GM10248 (cell line): Measurements from ENCODE around the gene SYCN.

Source experiments
- CTCF ChIA-PET: fragments of 300-600 bp; sonication (Branson Sonifier 250); formaldehyde crosslinking; extraction: SDS; loops from one replicate; lab custom pipeline; 2021; ENCODE audit warnings: antibody characterized with exemption; lab: Yijun Ruan, JAX
- POLR2A ChIA-PET: fragments of 350-650 bp; sonication (Branson Sonifier 250); formaldehyde crosslinking; extraction: SDS; loops from one replicate; lab custom pipeline; 2020; ENCODE audit warnings: antibody characterized with exemption; lab: Yijun Ruan, JAX
- DNase-seq: peaks from one replicate; pipeline ENCODE4 v3.0.0; 2012; ENCODE audit errors: extremely low spot score
- TF ChIP-seq, protein P1 (sequence below): IDR thresholded peaks from 2 replicates; pipeline ENCODE4 v1.5.1; 2012; ENCODE audit warnings: mild to moderate bottlenecking, low read depth; ENCODE audit errors: extremely low read depth, missing control alignments, control extremely low read depth

Gene SYCN, protein sequence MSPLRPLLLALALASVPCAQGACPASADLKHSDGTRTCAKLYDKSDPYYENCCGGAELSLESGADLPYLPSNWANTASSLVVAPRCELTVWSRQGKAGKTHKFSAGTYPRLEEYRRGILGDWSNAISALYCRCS

DNA sequence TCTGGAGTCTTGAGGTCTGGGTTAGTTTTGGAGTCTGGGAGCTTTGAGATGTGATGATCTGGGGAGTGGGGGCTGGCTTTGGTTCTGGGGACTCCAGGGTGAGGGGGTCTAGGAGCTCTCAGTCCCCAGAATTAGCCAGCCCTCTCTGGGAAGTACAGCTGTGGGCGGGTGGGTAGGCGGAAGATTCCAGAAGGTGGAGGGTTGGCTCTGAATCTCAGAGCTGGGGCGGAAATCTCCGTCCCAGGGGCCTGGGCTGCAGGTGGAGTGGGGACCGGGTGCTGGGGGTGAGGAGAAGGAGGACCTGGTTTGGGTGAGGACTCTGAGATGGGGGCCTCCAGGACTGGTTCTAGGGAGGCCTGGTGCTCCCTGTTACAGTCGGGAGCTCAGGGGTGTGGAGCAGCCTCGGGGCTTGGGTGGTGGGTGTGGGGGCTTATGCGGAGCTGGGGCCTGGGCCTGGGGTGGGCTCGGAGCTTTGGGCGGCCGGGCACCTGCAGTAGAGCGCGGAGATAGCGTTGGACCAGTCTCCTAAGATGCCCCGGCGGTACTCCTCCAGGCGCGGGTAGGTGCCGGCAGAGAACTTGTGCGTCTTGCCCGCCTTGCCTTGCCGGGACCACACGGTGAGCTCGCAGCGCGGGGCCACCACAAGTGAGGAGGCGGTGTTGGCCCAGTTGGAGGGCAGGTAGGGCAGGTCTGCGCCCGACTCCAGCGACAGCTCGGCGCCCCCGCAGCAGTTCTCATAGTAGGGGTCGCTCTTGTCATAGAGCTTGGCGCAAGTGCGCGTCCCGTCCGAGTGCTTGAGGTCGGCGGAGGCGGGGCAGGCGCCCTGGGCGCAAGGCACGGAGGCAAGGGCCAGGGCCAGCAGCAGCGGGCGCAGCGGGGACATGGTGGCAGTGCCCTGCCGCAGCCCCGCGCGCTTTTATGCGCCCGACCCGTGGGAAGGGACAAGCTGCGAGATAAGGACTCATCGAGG is at the start of gene SYCN:
Gene SYCN, minus strand, starts transcription at position 892 of the 970 bp plus-strand sequence. Its CDS starts 9 bp downstream, at position 883.
- POLR2A ChIA-PET: no interaction called here

DNA sequence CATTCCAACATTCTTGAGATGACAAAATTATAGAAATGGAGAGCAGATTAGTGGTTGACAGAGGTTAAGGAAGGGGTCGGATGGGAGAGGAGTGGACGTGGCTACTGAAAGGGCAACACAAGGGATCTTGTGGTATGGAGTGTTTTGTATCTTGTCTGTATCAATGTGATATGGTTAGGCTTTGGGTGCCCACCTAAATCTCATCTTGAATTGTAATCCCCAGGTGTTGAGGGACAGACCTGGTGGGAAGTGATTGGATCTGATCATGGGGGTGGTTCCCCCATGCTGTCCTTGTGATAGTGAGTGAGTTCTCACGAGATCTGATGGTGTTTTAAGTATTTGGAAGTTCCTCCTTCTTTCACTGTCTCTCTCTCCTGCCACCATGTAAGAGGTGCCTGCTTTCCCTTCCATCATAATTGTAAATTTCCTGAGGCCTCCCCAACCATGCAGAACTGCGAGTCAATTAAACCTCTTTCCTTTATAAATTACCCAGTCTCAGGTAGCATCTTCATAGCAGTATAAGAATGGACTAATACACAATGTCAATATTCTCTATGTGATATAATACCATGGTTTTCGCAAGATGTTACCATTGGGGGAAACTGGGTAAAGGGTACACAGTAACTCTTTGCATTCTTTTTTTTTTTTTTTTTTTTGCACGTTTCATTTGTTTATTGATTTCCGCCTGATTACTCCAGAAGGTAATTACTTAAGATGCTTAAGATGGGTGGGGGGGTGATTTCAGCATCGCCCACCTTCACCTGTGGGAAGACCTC is 49.5 kb upstream of the SYCN start:
- ChIA-PET CTCF (interaction anchor here (0.9 kb wide), 1 partner anchor 38 kb away, joined by 3 read pairs; no protein-coding TSS in a partner anchor), POLR2A (no interaction called here)
- DNase-seq: no peak
- TF ChIP-seq, protein P1, sequence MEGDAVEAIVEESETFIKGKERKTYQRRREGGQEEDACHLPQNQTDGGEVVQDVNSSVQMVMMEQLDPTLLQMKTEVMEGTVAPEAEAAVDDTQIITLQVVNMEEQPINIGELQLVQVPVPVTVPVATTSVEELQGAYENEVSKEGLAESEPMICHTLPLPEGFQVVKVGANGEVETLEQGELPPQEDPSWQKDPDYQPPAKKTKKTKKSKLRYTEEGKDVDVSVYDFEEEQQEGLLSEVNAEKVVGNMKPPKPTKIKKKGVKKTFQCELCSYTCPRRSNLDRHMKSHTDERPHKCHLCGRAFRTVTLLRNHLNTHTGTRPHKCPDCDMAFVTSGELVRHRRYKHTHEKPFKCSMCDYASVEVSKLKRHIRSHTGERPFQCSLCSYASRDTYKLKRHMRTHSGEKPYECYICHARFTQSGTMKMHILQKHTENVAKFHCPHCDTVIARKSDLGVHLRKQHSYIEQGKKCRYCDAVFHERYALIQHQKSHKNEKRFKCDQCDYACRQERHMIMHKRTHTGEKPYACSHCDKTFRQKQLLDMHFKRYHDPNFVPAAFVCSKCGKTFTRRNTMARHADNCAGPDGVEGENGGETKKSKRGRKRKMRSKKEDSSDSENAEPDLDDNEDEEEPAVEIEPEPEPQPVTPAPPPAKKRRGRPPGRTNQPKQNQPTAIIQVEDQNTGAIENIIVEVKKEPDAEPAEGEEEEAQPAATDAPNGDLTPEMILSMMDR: no peak

More for the DNA sequence above, at the start of gene SYCN:
- TF ChIP-seq, protein P1: no peak
- no peak for DNase-seq
- CTCF ChIA-PET: interaction anchor here (1.0 kb wide), 1 partner anchor 16 kb away, joined by 4 read pairs; no protein-coding TSS in a partner anchor

DNA sequence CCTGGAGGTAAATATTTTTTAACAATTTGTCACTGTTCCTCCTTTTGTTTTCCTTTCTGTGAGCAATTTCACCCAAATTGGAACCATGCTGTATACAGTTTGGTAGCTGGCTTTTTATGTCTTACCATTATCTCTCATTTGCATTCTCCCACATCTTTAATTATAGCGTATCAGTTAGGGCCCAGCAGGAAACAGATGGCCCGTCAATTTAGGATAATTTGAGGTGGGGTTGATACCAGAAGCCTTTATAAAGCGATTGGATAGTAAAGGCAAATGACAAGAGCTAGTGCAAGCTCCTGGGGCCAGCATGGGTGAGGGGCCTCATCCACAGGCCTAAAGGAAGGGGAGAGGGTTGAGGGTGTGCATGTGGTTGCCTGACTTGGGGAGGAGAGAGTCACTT is 48.4 kb upstream of the SYCN start:
- DNase-seq: no peak
- ChIA-PET POLR2A (no interaction called here), CTCF (interaction anchor here (0.9 kb wide), 1 partner anchor 37 kb away, joined by 3 read pairs; no protein-coding TSS in a partner anchor)

DNA sequence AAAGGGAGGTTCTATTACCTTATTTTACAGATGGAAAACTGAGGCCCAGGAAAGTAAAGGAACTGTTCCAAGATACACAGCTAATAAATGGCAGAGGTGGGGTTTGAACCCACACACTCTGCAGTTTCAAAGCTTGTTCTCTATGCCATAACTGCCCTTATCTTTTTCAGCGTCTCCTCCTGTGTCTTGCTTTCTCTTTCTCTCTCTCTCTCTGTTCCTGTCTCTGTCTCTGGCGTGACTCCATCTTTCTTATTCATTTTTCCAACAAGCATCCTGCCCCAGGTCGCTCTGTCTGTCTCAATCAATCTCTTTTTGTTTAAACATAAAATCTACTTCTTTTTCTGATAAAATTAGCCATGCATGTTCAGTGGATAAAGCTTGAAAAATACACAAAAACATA is 47.8 kb upstream of the SYCN start:
- TF ChIP-seq, protein P1: no peak
- no peak for DNase-seq
- CTCF ChIA-PET: no interaction called here
- POLR2A ChIA-PET: no interaction called here

More for the DNA sequence above, 48.4 kb upstream of the SYCN start:
- TF ChIP-seq, protein P1: no peak

DNA sequence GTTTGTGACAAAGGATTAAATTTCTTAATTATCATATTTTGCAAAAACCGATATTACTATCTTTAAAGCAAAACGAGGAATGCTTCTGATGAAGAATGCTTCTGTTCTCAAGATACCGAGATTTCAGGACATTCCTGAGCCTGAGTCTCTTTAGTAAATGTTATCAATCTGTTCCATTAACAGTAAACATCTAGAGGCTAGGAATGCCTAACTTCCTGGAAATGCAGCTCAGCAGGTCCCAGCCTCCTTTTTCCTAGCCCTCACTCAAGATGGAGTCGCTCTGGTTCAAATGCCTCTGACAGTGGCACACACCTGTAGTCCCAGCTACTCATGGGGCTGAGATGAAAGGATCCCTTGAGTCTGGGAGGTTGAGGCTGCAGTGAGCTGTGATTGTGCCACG is 47.0 kb upstream of the SYCN start:
- CTCF ChIA-PET: no interaction called here
- TF ChIP-seq, protein P1: no peak
- POLR2A ChIA-PET: no interaction called here
- DNase-seq: no peak

DNA sequence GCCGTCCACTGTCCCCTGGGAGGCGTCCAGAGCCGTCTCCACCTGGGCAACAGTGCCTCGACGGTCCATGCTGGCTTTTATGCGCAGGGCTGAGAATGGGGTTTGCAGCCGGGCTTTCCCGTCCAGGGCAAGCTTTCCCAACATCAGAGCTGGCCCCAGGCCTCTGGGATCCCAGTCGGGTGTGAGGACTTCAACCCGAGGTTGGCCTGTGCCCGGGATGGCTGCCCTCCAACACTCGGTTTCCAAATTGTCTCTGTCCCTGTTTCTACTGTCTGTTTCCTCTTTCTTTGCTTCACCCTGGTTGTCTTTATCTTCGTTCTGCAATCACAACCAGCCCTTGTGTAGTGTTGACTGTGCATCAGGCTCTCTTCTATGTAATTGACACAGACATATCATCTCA is 44.7 kb upstream of the SYCN start, which contains the start of gene IFNL4:
Gene IFNL4, minus strand, starts transcription at position 51 of the 400 bp plus-strand sequence.
- ChIA-PET CTCF (no interaction called here), POLR2A (no interaction called here)
- no peak for DNase-seq
- TF ChIP-seq, protein P1: no peak
